ENCODE measurements around the gene RAB8B.
"Not testable (repeated sequence)": the region's sequence is repeated elsewhere in the genome, so short reads cannot be mapped to it uniquely, and the experiment has no call there.

Gene RAB8B

GRCh38 chr15:63232405-63232804, 43.0 kb downstream of the RAB8B start:
- no peak overlapping the region for H3K4me3 ChIP-seq (ENCODE audit: low read depth, low read length)
- H3K27me3 ChIP-seq (ENCODE audit: insufficient read depth, low read depth, severe bottlenecking), result no peaks in the 10 kb centered on the region
- H3K36me3 ChIP-seq, result no peaks in the 10 kb centered on the region
- TF ChIP-seq CTCF (IDR thresholded peaks at IDR 0.05; ENCODE audit: low read depth, low read length), result no peak
- no peaks in the 10 kb centered on the region for H3K9me3 ChIP-seq (ENCODE audit: severe bottlenecking)
- H3K27ac ChIP-seq, result no peak overlapping the region
- no peak for DNase-seq

GRCh38 chr15:63232943-63233342, 43.5 kb downstream of the RAB8B start:
- no peak for DNase-seq
- H3K4me3 ChIP-seq (ENCODE audit: low read depth, low read length), result no peak overlapping the region
- no peak overlapping the region for H3K27ac ChIP-seq
- no peaks in the 10 kb centered on the region for H3K27me3 ChIP-seq (ENCODE audit: insufficient read depth, low read depth, severe bottlenecking)
- no peaks in the 10 kb centered on the region for H3K9me3 ChIP-seq (ENCODE audit: severe bottlenecking)
- TF ChIP-seq CTCF (IDR thresholded peaks at IDR 0.05; ENCODE audit: low read depth, low read length), result no peak
- no peaks in the 10 kb centered on the region for H3K36me3 ChIP-seq

GRCh38 chr15:63233667-63234423, 44.4 kb downstream of the RAB8B start:
- Histone ChIP-seq H3K27ac (no peak overlapping the region), H3K27me3 (ENCODE audit: insufficient read depth, low read depth, severe bottlenecking) (no peaks in the 10 kb centered on the region), H3K36me3 (no peaks in the 10 kb centered on the region), H3K4me3 (ENCODE audit: low read depth, low read length) (no peak overlapping the region), H3K9me3 (ENCODE audit: severe bottlenecking) (no peaks in the 10 kb centered on the region)
- TF ChIP-seq CTCF (IDR thresholded peaks at IDR 0.05; ENCODE audit: low read depth, low read length), result no peak
- no peak for DNase-seq

- no peaks in the 10 kb centered on the region for H3K9me3 ChIP-seq (ENCODE audit: severe bottlenecking)
- H3K27ac ChIP-seq, result no peak overlapping the region
- no peaks in the 10 kb centered on the region for H3K36me3 ChIP-seq
- DNase-seq, result no peak
- no peaks in the 10 kb centered on the region for H3K27me3 ChIP-seq (ENCODE audit: insufficient read depth, low read depth, severe bottlenecking)
- no peak for TF ChIP-seq CTCF (IDR thresholded peaks at IDR 0.05; ENCODE audit: low read depth, low read length)
- no peak overlapping the region for H3K4me3 ChIP-seq (ENCODE audit: low read depth, low read length)
Measured at GRCh38 chr15:63234451-63234870, 45.1 kb downstream of the RAB8B start.

- Histone ChIP-seq H3K4me3 (ENCODE audit: low read depth, low read length) (no peak overlapping the region), H3K9me3 (ENCODE audit: severe bottlenecking) (no peaks in the 10 kb centered on the region), H3K27ac (no peak overlapping the region), H3K27me3 (ENCODE audit: insufficient read depth, low read depth, severe bottlenecking) (no peaks in the 10 kb centered on the region), H3K36me3 (no peaks in the 10 kb centered on the region)
- no peak for DNase-seq
- TF ChIP-seq CTCF (IDR thresholded peaks at IDR 0.05; ENCODE audit: low read depth, low read length), result no peak
Measured at GRCh38 chr15:63236272-63236671, 46.9 kb downstream of the RAB8B start.

- DNase-seq; H3K36me3 ChIP-seq; H3K4me3 ChIP-seq (ENCODE audit: low read depth, low read length); H3K9me3 ChIP-seq (ENCODE audit: severe bottlenecking); H3K27me3 ChIP-seq (ENCODE audit: insufficient read depth, low read depth, severe bottlenecking); H3K27ac ChIP-seq: not testable (repeated sequence)
Measured at GRCh38 chr15:63237086-63237485, 47.7 kb downstream of the RAB8B start.

All from WERI-Rb-1 (cell line).